Measurements from ENCODE around the gene TAPT1.

GRCh38 chr4:16202598-16202997 lies 23.7 kb downstream of the TAPT1 start:
- TF ChIP-seq ESRRA (IDR thresholded peaks at IDR 0.05; ENCODE audit: borderline replicate concordance, low read length) = no peak
- TF ChIP-seq, protein P1, sequence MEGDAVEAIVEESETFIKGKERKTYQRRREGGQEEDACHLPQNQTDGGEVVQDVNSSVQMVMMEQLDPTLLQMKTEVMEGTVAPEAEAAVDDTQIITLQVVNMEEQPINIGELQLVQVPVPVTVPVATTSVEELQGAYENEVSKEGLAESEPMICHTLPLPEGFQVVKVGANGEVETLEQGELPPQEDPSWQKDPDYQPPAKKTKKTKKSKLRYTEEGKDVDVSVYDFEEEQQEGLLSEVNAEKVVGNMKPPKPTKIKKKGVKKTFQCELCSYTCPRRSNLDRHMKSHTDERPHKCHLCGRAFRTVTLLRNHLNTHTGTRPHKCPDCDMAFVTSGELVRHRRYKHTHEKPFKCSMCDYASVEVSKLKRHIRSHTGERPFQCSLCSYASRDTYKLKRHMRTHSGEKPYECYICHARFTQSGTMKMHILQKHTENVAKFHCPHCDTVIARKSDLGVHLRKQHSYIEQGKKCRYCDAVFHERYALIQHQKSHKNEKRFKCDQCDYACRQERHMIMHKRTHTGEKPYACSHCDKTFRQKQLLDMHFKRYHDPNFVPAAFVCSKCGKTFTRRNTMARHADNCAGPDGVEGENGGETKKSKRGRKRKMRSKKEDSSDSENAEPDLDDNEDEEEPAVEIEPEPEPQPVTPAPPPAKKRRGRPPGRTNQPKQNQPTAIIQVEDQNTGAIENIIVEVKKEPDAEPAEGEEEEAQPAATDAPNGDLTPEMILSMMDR (IDR thresholded peaks at IDR 0.05) = no peak
- no peak for TF ChIP-seq ELK1 (IDR thresholded peaks at IDR 0.05; ENCODE audit: low read depth, low read length)
- no peak for TF ChIP-seq REST (IDR thresholded peaks at IDR 0.05)
- no peak for TF ChIP-seq RCOR1 (IDR thresholded peaks at IDR 0.05; ENCODE audit: low read depth, low read length)
- no peak for TF ChIP-seq CHD4 (IDR thresholded peaks at IDR 0.05; ENCODE audit: borderline replicate concordance)

Data from A549 (cell line).